HUES64 (cell line): Measurements from ENCODE around the gene GPX2.

Experiments
- H3K27ac ChIP-seq: 2 replicates; pipeline ENCODE4 v1.7.0; 2013; ENCODE audit warnings: low read depth, low read length, inconsistent platforms
- H3K27me3 ChIP-seq: 2 replicates; pipeline ENCODE4 v1.6.1; 2013; ENCODE audit warnings: mild to moderate bottlenecking, low read length; ENCODE audit not compliant: insufficient read depth
- H3K36me3 ChIP-seq: 2 replicates; pipeline ENCODE4 v1.6.1; 2013; ENCODE audit warnings: mild to moderate bottlenecking, low read length; ENCODE audit not compliant: insufficient read depth
- H3K4me1 ChIP-seq: 2 replicates; pipeline ENCODE4 v1.6.1; 2013; ENCODE audit warnings: mild to moderate bottlenecking, low read length, moderate library complexity; ENCODE audit not compliant: insufficient read depth
- H3K4me3 ChIP-seq: 2 replicates; pipeline ENCODE4 v1.5.1; 2013; ENCODE audit warnings: mild to moderate bottlenecking, low read length, moderate library complexity
- H3K9ac ChIP-seq: 2 replicates; pipeline ENCODE4 v1.6.1; 2013; ENCODE audit warnings: mild to moderate bottlenecking, low read depth, low read length
- H3K9me3 ChIP-seq: 2 replicates; pipeline ENCODE4 v1.6.1; 2013; ENCODE audit warnings: low read depth, low read length; ENCODE audit not compliant: insufficient read depth
- WGBS: fragments of 150-250, 120-280 bp; methylation state at CpG from one replicate; pipeline ENCODE4 v1.1.7; 2013; ENCODE audit warnings: missing lambda C conversion rate; 5-methylcytosine and 5-hydroxymethylcytosine counted together

The GPX2 gene

GRCh38 chr14:64906022-64906421, 36.5 kb downstream of the GPX2 start:
- no peak overlapping the region for H3K9ac ChIP-seq
- H3K27me3 ChIP-seq, result no peaks in the 10 kb centered on the region
- no peak overlapping the region for H3K4me3 ChIP-seq
- WGBS, result 87% methylated on average over 6 of the region's 6 CpGs
- H3K27ac ChIP-seq, result no peak overlapping the region
- H3K9me3 ChIP-seq, result no peaks in the 10 kb centered on the region
- no peaks in the 10 kb centered on the region for H3K36me3 ChIP-seq
- H3K4me1 ChIP-seq, result no peaks in the 10 kb centered on the region

DNA sequence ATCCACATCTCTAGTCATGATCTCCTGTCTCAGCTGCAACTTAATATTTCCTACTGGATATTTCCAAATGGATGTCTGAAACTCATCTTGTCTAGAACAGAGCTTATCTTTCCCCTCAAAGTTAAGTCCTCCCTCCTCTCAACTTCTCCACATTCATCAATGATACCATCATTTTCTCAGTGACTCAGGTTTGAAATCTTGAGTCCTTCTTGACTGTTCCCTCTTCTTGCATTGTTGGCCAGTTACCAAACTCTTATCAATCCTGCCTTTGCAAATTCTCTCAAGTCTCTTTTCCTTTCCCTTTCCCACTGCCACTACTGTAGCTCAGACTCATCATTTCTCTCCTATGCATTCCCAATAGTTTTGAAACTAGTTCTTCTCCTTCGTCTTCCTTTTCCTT, 42.6 kb downstream of the GPX2 start:
- 75% methylated on average over 1 of the region's 1 CpG for WGBS
- no peak overlapping the region for H3K9ac ChIP-seq

DNA sequence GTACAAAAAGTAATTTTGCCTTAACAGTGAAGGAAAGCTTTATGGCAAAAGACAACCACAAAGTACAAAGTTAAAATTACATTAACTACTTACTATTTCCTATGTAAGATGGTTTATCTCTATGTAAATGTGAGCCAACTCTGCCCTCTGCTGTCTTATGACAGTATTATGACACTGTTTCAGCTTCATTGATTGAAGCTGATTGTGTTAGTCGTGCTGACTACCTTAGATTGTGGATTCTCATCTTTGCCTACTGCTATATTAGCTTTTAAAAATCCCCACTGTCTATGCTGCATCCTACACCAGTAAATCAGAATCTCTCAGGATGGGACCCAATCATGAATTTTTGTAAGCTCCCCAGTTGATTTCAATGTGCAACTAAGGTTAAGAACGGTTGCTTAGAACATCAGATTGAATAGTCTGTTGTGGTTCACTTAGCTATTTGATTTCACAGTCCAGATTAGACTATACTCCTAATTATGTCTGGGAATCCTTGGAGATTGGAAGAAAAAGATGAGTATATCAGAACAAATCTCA, 50.6 kb downstream of the GPX2 start:
- no peaks in the 10 kb centered on the region for H3K9me3 ChIP-seq
- no peak overlapping the region for H3K9ac ChIP-seq
- H3K4me1 ChIP-seq, result no peaks in the 10 kb centered on the region
- H3K4me3 ChIP-seq, result no peak overlapping the region
- WGBS, result 53% methylated on average over 2 of the region's 2 CpGs
- H3K27ac ChIP-seq, result no peak overlapping the region
- H3K27me3 ChIP-seq, result no peaks in the 10 kb centered on the region
- no peaks in the 10 kb centered on the region for H3K36me3 ChIP-seq

More for the DNA sequence above, 42.6 kb downstream of the GPX2 start:
- Histone ChIP-seq H3K9me3 (no peaks in the 10 kb centered on the region), H3K27ac (no peak overlapping the region), H3K4me1 (no peaks in the 10 kb centered on the region), H3K4me3 (no peak overlapping the region), H3K27me3 (no peaks in the 10 kb centered on the region), H3K36me3 (no peaks in the 10 kb centered on the region)

GRCh38 chr14:64891173-64891838, 51.2 kb downstream of the GPX2 start:
- Histone ChIP-seq H3K9ac (no peak overlapping the region), H3K9me3 (no peaks in the 10 kb centered on the region), H3K36me3 (no peaks in the 10 kb centered on the region), H3K4me3 (no peak overlapping the region), H3K27ac (no peak overlapping the region), H3K4me1 (no peaks in the 10 kb centered on the region), H3K27me3 (no peaks in the 10 kb centered on the region)
- WGBS, result 96% methylated on average over 2 of the region's 4 CpGs

GRCh38 chr14:64889352-64889751, 53.2 kb downstream of the GPX2 start:
- 91% methylated on average over 6 of the region's 6 CpGs for WGBS
- H3K9me3 ChIP-seq, result no peaks in the 10 kb centered on the region
- H3K27me3 ChIP-seq, result peaks cover 1% of the 10 kb centered on the region; the same call in 1 of the 2 replicates
- H3K4me3 ChIP-seq, result no peak overlapping the region
- H3K4me1 ChIP-seq, result no peaks in the 10 kb centered on the region
- H3K36me3 ChIP-seq, result no peaks in the 10 kb centered on the region
- no peak overlapping the region for H3K9ac ChIP-seq
- H3K27ac ChIP-seq, result no peak overlapping the region
